OCI-M2 (cell line): ENCODE measurements around the gene CYP2B6.
A peak's percentile ranks its signal among the peaks of the same experiment; 100 is the strongest.
"Not testable (repeated sequence)": the region's sequence is repeated elsewhere in the genome, so short reads cannot be mapped to it uniquely, and the experiment has no call there.

Experiments used
- DNase-seq: peaks from one replicate; lab custom pipeline; 2025; ENCODE audit not compliant: unreplicated experiment; lab: John Stamatoyannopoulos, UW

Gene CYP2B6

DNA sequence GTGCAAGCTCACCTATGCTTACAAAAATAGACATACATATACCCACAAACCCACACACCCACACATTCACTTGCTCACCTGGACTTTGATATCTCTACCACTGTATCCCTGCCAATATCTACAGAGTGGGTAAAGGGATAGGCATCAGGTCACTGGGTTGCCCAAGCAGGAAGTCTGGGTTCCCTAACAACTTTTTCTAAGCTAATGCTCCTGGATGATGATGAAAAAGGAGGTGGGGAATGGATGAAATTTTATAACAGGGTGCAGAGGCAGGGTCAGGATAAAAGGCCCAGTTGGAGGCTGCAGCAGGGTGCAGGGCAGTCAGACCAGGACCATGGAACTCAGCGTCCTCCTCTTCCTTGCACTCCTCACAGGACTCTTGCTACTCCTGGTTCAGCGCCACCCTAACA, at the start of gene CYP2B6:
Gene CYP2B6 (plus strand): TSS at position 311 of the 410 bp plus-strand sequence. CDS start 24 bp downstream, at position 335.
- DNase-seq: no peak

DNA sequence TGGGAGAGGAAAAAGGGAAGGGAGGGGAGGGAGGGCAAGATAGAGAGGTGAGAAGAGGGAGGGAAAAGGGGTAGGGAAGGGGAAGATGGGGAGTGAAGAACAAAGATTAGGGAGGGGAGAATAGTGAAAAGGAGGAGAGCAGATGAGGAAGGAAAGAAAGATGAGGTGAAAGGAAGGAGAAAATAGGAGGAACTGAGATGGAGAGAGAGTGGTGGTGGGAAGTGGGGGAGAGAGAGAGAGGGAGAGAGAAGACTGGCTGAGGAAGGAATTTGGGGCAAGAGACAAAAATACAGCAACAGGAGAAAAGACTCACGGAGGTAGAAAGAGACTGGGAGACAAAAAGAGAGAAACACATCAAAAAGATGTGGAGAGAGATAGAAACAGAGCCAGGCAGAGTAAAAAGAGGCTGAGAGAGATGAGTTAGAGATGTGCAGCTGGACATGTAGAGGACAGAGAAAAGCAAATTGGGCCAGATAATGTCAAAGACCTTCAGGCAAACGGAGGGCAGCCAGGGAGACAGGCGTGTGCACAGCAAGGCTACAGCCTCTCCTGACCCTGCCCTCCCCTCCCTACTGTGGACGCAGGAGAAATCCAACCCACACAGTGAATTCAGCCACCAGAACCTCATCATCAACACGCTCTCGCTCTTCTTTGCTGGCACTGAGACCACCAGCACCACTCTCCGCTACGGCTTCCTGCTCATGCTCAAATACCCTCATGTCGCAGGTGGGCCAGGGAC, 49.4 kb upstream of the CYP2B6 start:
- DNase-seq: no peak

DNA sequence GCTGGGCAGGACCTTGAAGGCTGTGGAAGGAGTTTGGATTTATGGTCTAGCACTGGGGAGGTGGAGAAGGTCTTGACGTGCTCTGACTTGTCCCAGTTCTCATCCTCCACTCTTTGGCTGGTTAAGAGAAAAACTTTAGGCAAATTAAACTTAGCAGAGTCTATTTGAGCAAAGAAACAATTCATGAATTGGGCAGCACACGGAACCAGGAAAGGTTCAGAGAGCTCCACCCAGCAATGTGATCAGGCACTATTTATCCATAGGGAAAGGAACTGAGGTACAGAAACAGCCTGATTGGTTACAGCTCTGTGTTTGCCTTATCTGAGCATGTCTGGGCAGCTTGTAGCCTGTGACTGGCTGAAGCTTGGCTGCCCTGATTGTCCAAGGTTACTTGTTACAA, 45.4 kb upstream of the CYP2B6 start:
- DNase-seq: no peak

GRCh38 chr19:40947114-40947513, 44.0 kb upstream of the CYP2B6 start:
- no peak for DNase-seq

DNA sequence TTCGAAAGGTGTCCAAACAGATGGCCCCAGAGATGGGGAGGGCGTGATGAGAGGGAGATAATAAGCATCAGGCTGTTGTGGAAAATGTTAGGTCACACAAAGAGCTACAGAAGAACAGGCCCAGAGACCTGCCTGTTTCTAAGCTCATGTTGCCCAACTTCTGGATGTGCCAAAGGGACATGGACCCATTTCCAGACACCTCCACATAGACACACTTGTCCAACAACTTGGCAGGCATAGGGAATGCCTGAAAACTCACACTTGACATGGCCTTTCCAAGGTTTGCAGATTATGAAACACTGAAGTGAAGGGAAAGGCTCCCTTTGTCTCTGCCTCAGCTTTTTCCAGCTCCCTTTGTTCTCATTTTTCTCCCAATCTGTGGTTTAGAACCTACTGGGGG, 43.5 kb upstream of the CYP2B6 start:
- DNase-seq: no peak

DNA sequence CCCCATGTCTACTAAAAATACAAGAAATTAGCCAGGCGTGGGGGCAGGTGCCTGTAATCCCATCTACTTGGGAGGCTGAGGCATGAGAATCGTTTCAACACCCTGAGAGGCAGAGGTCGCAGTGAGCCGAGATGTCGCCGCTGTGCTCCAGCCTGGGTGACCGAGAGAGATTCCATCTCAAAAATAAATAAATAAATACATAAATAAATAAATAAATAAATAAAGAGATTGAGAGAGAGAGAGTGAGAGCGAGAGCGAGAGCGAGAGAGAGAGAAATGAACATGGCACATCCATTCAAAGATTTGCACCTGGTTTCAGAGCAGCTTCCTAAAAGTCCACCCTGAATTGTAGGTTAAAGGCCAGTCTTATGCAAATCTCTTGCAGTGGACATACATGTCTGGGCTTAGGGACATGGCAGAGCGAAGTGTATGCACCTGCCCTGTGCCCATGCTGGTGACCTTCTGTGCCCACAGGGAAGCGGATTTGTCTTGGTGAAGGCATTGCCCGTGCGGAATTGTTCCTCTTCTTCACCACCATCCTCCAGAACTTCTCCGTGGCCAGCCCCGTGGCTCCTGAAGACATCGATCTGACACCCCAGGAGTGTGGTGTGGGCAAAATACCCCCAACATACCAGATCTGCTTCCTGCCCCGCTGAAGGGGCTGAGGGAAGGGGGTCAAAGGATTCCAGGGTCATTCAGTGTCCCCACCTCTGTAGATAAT, 42.3 kb upstream of the CYP2B6 start:
- DNase-seq: no peak

DNA sequence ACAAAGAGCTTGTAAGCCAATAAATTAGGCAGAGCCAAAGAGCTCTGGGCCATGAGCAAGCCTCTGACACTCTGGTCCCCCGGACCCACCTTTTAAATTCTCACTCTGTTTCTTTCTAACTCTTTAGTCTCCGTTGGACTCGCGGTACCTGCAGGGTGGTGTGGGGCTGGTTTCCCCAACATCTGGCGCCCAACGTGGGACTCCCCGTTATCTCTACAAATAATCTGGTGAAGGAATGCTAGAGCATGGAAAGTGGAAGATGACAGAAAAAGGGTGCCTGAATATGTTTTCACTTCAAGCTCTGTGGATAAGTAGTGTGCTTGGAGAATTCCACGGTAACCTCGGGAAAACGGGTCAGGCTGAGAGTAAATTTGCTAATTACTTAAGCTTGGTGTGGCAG, 36.5 kb upstream of the CYP2B6 start:
- DNase-seq: no peak

- no peak for DNase-seq
These were observed 31.7 kb upstream of the CYP2B6 start for GRCh38 chr19:40959338-40959737.

GRCh38 chr19:40960062-40960685, 30.9 kb upstream of the CYP2B6 start:
- DNase-seq: no peak

GRCh38 chr19:40960780-40961179, 30.3 kb upstream of the CYP2B6 start:
- no peak for DNase-seq

- no peak for DNase-seq
These were observed 28.6 kb upstream of the CYP2B6 start for GRCh38 chr19:40962460-40962961.

- not testable (repeated sequence) for DNase-seq
These were observed 26.7 kb upstream of the CYP2B6 start for GRCh38 chr19:40964361-40964760.

DNA sequence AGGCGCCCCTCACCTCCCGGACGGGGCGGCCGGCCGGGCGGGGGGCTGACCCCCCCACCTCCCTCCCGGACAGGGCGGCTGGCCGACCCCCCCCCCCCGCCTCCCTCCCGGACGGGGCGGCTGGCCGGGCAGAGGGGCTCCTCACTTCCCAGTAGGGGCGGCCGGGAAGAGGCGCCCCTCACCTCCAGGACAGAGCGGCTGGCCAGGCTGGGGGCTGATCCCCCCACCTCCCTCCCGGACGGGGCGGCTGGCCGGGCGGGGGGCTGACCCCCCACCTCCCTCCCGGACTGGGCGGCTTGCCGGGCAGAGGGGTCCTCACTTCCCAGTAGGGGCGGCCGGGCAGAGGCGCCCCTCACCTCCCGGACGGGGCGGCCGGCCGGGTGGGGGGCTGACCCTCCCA, 25.7 kb upstream of the CYP2B6 start:
- not testable (repeated sequence) for DNase-seq

DNA sequence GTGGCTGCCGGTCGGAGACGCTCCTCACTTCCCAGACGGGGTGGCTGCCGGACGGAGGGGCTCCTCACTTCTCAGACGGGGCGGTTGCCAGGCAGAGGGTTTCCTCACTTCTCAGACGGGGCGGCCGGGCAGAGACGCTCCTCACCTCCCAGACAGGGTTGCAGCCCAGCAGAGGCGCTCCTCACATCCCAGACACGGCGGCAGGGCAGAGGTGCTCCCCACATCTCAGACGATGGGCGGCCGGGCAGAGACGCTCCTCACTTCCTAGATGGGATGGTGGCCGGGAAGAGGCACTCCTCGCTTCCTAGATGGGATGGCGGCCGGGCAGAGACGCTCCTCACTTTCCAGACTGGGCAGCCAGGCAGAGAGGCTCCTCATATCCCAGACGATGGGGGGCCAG, 24.5 kb upstream of the CYP2B6 start:
- DNase-seq: not testable (repeated sequence)

DNA sequence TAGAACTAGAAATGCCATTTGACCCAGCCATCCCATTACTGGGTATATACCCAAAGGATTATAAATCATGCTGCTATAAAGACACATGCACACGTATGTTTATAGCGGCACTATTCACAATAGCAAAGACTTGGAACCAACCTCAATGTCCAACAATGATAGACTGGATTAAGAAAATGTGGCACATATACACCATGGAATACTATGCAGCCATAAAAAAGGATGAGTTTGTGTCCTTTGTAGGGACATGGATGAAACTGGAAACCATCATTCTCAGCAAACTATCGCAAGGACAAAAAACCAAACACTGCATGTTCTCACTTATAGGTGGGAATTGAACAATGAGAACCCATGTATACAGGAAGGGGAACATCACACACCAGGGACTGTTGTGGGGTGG, 23.0 kb upstream of the CYP2B6 start:
- not testable (repeated sequence) for DNase-seq

DNA sequence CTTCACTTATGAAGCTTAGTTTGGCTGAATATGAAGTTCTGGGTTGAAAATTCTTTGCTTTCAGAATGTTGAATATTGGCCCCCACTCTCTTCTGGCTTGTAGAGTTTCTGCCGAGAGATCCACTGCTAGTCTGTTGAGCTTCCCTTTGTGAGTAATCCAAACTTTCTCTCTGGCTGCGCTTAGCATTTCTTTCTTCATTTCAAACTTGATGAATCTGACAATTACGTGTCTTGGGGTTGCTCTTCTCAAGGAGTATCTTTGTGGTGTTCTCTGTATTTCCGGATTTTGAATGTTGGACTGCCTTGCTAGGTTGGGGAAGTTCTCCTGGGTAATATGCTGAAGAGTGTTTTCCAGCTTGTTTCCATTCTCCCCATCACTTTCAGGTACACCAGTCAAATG, 21.4 kb upstream of the CYP2B6 start:
- not testable (repeated sequence) for DNase-seq

- DNase-seq: not testable (repeated sequence)
These were observed 20.4 kb upstream of the CYP2B6 start for GRCh38 chr19:40970396-40971345.

DNA sequence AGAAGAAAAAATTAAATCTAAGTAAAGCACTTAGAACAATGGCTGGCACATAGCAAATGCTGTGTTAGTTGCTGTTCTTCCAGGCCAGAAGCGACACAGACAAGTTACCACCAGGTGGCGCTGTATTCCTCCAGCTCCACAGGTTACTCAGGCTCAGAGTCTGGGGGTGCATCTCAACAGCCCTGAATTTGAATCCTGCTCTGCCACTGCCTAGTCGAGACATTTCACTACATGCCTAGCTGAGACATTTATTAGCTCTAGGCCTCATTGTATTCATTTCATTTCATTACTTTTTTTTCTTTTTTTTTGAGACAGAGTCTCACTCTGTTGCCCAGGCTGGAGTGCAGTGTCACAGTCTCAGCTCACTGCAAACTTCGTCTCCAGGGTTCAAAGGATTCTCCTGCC, 16.4 kb upstream of the CYP2B6 start:
- DNase-seq: peak; percentile 18

DNA sequence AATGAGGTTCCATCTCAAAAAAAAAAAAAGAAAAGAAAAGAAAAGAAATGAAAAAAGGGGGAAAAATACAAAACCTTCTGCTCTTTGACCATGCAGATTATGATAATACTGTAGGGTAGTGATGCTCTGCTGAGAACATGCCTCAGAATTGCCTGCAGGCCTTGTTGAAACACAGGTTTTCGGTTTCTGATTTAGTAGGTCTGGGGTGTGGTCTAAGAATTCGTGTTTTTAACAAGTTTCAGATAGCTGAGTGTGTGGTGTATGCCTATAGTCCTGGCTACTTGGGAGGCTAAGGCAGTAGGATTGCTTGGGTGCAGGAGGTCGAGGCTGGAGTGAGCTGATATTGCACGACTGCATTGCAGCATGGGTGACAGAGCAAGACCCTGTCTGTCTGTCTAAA, 14.9 kb upstream of the CYP2B6 start:
- no peak for DNase-seq

DNA sequence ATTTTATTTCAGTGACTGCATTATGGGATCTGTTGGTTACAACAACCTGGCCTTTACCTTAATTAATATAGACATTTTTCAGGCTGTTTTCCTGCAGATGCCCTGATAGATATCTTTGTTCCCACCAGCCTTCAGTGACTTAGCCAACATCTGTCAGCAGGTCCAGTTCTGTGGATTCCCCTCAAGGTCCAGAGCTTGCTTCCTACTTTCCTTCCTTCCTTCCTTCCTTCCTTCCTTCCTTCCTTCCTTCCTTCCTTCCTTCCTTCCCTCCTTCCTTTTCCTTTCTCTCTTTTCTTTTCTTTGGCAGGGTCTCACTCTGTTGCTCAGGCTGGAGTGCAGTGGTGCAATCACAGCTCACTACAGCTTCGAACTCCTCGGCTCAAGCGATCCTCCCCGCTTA, 14.4 kb upstream of the CYP2B6 start:
- DNase-seq: no peak

DNA sequence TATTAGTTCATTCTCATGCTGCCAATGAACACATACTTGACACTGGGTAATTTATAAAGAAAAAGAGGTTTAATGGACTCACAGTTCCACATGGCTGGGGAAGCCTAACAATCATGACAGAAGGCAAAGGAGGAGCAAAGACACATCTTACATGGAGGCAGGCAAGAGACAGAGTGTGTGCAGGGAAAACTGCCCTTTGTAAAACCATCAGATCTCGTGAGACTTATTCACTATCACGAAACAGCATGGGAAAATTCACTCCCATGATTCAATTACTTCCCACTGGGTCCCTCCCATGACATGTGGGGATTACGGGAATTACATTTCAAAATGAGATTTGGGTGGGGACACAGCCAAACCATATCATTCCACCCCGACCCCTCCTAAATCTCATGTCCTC, 11.3 kb upstream of the CYP2B6 start:
- DNase-seq: not testable (repeated sequence)
